HG03135 (cell line): ENCODE results near the gene TST.

ENCODE experiments used
- ATAC-seq: cut with Tn5 transposase; IDR thresholded peaks from one replicate; pipeline ENCODE4 v1.9.1; 2021; ENCODE audit warnings: mild to moderate bottlenecking, moderate library complexity; ENCODE audit not compliant: unreplicated experiment

Gene TST

GRCh38 chr22:36988075-36988832, 31.0 kb downstream of the TST start:
- no peak for ATAC-seq

- no peak for ATAC-seq
Observed at GRCh38 chr22:36986242-36986821, 32.9 kb downstream of the TST start.

- ATAC-seq = no peak
Observed at GRCh38 chr22:36985211-36985889, 33.9 kb downstream of the TST start.

GRCh38 chr22:36982136-36982535, 37.1 kb downstream of the TST start:
- ATAC-seq = no peak

- ATAC-seq = no peak
Observed at GRCh38 chr22:36981247-36981775, 37.9 kb downstream of the TST start.

GRCh38 chr22:36979016-36979910, 40.0 kb downstream of the TST start:
- no peak for ATAC-seq

- no peak for ATAC-seq
Observed at GRCh38 chr22:36977947-36978660, 41.1 kb downstream of the TST start.

- ATAC-seq = no peak
Observed at GRCh38 chr22:36977401-36977861, 41.8 kb downstream of the TST start.

GRCh38 chr22:36976606-36977005, 42.6 kb downstream of the TST start:
- ATAC-seq = no peak

GRCh38 chr22:36971341-36972125, 47.7 kb downstream of the TST start:
- no peak for ATAC-seq

- ATAC-seq = no peak
Observed at GRCh38 chr22:36968249-36968964, 50.8 kb downstream of the TST start.

- ATAC-seq = no peak
Observed at GRCh38 chr22:36966851-36967540, 52.3 kb downstream of the TST start.

- ATAC-seq = no peak
Observed at GRCh38 chr22:36965696-36966095, 53.6 kb downstream of the TST start.

GRCh38 chr22:36964106-36964505, 55.1 kb downstream of the TST start:
- ATAC-seq = no peak

GRCh38 chr22:36963302-36963701, 55.9 kb downstream of the TST start:
- no peak for ATAC-seq

GRCh38 chr22:36961626-36962025, 57.6 kb downstream of the TST start:
- no peak for ATAC-seq
